A204.1 (cell line): ENCODE results near the gene TRIM37.
"Not testable (repeated sequence)": the region's sequence is repeated elsewhere in the genome, so short reads cannot be mapped to it uniquely, and the experiment has no call there.

Source experiments
- FAIRE-seq: peaks from 2 replicates; lab custom pipeline; 2012; peaks lifted over from hg19 to GRCh38; lab: Jason Lieb, UNC

The TRIM37 gene

GRCh38 chr17:59108400-59109102 lies 1.9 kb upstream of the TRIM37 start:
- FAIRE-seq: no peak

- no peak for FAIRE-seq
These were observed 608 bp upstream of the TRIM37 start for GRCh38 chr17:59107306-59107670.

GRCh38 chr17:59105852-59106462 lies 723 bp downstream of the TRIM37 start:
- no peak for FAIRE-seq

GRCh38 chr17:59101178-59101577 lies 5.5 kb downstream of the TRIM37 start:
- FAIRE-seq: no peak

- FAIRE-seq: no peak
These were observed 8.8 kb downstream of the TRIM37 start for GRCh38 chr17:59097876-59098275.

- FAIRE-seq: no peak
These were observed 11.7 kb downstream of the TRIM37 start for GRCh38 chr17:59094861-59095530.

- FAIRE-seq: no peak
These were observed 12.9 kb downstream of the TRIM37 start for GRCh38 chr17:59093702-59094231.

GRCh38 chr17:59093145-59093701 lies 13.5 kb downstream of the TRIM37 start:
- no peak for FAIRE-seq

GRCh38 chr17:59090593-59090992 lies 16.1 kb downstream of the TRIM37 start:
- not testable (repeated sequence) for FAIRE-seq

GRCh38 chr17:59084154-59084553 lies 22.5 kb downstream of the TRIM37 start:
- no peak for FAIRE-seq

- no peak for FAIRE-seq
These were observed 32.2 kb downstream of the TRIM37 start for GRCh38 chr17:59074494-59074893.

- peak; percentile 3 for FAIRE-seq
These were observed 32.7 kb downstream of the TRIM37 start for GRCh38 chr17:59073972-59074371.

GRCh38 chr17:59069856-59070255 lies 36.8 kb downstream of the TRIM37 start:
- FAIRE-seq: no peak

- no peak for FAIRE-seq
These were observed 38.9 kb downstream of the TRIM37 start for GRCh38 chr17:59067756-59068155.

GRCh38 chr17:59067340-59067739 lies 39.3 kb downstream of the TRIM37 start:
- FAIRE-seq: no peak

- FAIRE-seq: no peak
These were observed 44.2 kb downstream of the TRIM37 start for GRCh38 chr17:59062509-59062908.

GRCh38 chr17:59056857-59057256 lies 49.8 kb downstream of the TRIM37 start:
- FAIRE-seq: no peak

- no peak for FAIRE-seq
These were observed 56.9 kb downstream of the TRIM37 start for GRCh38 chr17:59049798-59050197.

GRCh38 chr17:59047616-59048015 lies 59.1 kb downstream of the TRIM37 start:
- no peak for FAIRE-seq

GRCh38 chr17:59046192-59046591 lies 60.5 kb downstream of the TRIM37 start:
- no peak for FAIRE-seq

GRCh38 chr17:59038734-59039133 lies 67.9 kb downstream of the TRIM37 start:
- FAIRE-seq: no peak

- no peak for FAIRE-seq
These were observed 68.7 kb downstream of the TRIM37 start for GRCh38 chr17:59037960-59038359.

GRCh38 chr17:59030811-59031210 lies 75.9 kb downstream of the TRIM37 start:
- FAIRE-seq: no peak
